Kidney epithelial cell (primary cell): ENCODE measurements around the gene HYOU1. TPM values are rescaled to one million over a fixed set of nuclear protein-coding genes. Genes with fewer than 3 reads are reported as not detected.

Source experiments
- DNase-seq: peaks from one replicate; pipeline ENCODE4 v3.0.0-alpha.2; 2010; ENCODE audit warnings: low read depth
- H3K27me3 ChIP-seq: 2 replicates; pipeline ENCODE4 v1.6.0; 2011; ENCODE audit warnings: low read length; ENCODE audit not compliant: control insufficient read depth, insufficient read depth
- H3K36me3 ChIP-seq: 2 replicates; pipeline ENCODE4 v1.5.1; 2011; ENCODE audit warnings: low read length; ENCODE audit not compliant: control insufficient read depth, insufficient read depth
- H3K4me3 ChIP-seq: 2 replicates; pipeline ENCODE4 v1.5.1; 2011; ENCODE audit warnings: low read depth, mild to moderate bottlenecking, control low read depth, low read length
- total RNA-seq: library from RNA; depleted of rRNA; stranded (reverse); fragments of >200 nt; gene quantifications from 2 replicates; pipeline ENCODE4 v1.2.3, GENCODE V29; 2015
- TF ChIP-seq, protein P1 (sequence below): IDR thresholded peaks from 2 replicates; pipeline ENCODE4 v1.5.1; 2011; ENCODE audit warnings: mild to moderate bottlenecking, moderate library complexity, low read length, control low read depth, inconsistent platforms; ENCODE audit not compliant: insufficient read depth, poor library complexity, severe bottlenecking

The HYOU1 gene
- total RNA-seq, 1 donor from 2014 or later: 303 TPM

DNA sequence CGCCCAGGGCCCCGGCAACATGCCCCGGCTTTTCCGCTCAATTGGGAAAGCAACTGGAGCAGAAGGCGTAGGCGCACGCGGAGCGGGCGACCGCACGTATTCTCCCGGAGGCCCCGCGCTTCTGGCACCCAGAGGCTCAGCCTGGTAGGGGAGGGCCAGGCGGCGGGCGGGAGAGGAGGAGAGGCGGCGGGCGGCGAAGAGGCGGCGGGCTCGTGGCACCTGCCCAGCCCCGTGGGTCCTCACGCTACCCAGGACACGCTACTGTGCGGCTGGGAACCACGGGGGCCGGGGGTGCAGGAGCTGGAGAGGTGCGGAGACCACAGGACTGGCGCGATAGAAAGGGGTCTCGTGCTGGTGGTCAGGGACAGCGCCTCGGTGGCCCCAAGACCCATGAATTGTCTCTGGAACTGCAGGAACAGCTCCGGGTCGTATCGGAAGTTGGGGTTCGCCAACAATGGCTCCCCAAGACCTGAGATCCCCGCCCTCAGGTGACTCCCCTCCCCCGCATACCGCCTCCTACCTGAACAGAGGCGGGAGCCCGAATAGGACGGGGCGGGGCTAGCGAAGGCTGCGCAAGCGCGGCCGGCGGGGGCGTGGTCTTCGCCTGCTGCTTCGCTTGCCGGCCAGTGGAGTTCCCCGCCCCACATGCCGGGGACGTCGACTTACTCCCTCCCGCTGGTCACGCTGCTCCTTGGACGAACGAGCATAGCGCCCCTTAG is 26.5 kb downstream of the HYOU1 start, which contains the start of gene SLC37A4:
TSS of gene SLC37A4 (minus strand) at position 549 of the 719 bp plus-strand sequence.
- H3K4me3 ChIP-seq: peak within 1 kb of the TSS; percentile 85
- no peaks in the 10 kb centered on the region for H3K27me3 ChIP-seq
- TF ChIP-seq, protein P1, sequence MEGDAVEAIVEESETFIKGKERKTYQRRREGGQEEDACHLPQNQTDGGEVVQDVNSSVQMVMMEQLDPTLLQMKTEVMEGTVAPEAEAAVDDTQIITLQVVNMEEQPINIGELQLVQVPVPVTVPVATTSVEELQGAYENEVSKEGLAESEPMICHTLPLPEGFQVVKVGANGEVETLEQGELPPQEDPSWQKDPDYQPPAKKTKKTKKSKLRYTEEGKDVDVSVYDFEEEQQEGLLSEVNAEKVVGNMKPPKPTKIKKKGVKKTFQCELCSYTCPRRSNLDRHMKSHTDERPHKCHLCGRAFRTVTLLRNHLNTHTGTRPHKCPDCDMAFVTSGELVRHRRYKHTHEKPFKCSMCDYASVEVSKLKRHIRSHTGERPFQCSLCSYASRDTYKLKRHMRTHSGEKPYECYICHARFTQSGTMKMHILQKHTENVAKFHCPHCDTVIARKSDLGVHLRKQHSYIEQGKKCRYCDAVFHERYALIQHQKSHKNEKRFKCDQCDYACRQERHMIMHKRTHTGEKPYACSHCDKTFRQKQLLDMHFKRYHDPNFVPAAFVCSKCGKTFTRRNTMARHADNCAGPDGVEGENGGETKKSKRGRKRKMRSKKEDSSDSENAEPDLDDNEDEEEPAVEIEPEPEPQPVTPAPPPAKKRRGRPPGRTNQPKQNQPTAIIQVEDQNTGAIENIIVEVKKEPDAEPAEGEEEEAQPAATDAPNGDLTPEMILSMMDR: peak; percentile 94
- DNase-seq: peak; percentile 97
- peaks cover 2% of the 10 kb centered on the region for H3K36me3 ChIP-seq

- H3K36me3 ChIP-seq: peaks cover 2% of the 10 kb centered on the region
- H3K27me3 ChIP-seq: no peaks in the 10 kb centered on the region
- peak overlapping the region; percentile 85 for H3K4me3 ChIP-seq
- TF ChIP-seq, protein P1: no peak
- DNase-seq: no peak
Observed at GRCh38 chr11:119030029-119030328, 27.0 kb downstream of the HYOU1 start.

DNA sequence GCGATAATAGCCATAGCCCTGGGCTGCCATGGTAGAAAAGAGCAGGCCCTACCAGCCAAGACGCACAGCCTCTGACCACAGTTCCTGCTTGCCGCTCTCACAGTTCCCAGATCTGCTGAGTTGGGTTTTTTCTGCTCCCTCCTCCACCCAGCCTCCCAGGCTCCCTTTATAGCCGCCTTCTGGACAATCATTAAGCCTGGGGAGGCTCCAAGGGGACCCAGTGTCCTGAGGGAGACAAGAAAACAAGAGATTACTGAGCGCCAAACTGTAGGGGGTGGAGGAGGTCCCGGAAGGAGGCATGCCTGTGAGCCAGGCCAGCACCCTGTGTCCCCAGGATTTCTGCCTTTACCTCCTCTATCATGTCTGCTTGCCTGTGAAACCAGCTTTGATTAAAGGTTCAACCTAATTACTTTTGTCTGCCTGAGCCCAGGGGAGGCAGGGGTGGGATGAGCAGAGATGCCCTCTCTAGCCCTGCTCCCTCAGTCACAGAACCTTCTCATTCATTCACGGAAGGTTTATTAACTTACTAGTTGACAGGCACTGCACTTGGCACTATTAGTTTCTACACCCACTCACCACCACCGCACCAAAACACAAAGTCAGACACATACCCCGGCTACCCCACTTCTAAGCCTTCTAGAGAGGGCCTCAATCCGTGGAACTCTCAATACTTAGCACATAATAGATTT is 27.5 kb downstream of the HYOU1 start:
- DNase-seq: peak; percentile 62
- Histone ChIP-seq H3K27me3 (no peaks in the 10 kb centered on the region), H3K36me3 (peaks cover 2% of the 10 kb centered on the region), H3K4me3 (peak overlapping the region; percentile 85)
- TF ChIP-seq, protein P1: no peak

GRCh38 chr11:119029069-119029339 is 28.0 kb downstream of the HYOU1 start:
- Histone ChIP-seq H3K4me3 (no peak overlapping the region), H3K27me3 (no peaks in the 10 kb centered on the region), H3K36me3 (peaks cover 2% of the 10 kb centered on the region)
- TF ChIP-seq, protein P1: no peak
- no peak for DNase-seq

DNA sequence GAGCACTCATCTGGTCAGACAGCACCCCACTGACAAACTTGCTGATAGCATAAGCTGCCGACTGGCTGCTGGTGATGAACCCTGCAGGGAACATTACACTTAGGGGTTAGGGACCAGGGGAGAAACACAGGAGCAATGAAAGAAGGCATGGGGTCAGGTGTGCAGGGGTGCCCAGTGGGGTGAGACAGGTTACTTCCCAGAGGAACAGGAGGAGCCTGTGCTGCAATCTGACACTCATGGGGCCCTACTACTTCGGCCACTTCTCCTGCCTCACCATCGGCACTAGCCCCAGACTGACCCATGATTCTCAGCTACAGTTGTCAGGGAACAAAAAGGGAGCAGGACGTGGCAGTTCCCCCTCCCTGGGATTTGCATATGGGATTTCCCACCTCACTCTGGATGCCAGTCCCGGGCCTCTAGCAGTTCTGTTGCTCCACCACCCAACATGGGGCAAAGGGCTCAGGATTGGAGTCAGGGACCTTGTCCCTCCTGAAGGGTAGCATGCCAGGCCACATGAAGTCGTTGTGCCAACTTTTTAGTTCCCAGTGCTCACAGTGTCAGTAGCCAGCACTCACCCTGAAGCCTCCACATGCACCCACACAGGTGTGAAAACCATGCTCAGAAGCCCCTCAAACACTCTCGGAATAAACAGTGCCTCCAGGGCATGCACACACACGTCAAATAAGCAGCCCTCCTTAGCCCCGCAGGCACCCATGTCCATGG is 28.5 kb downstream of the HYOU1 start:
- peaks cover 2% of the 10 kb centered on the region for H3K36me3 ChIP-seq
- H3K27me3 ChIP-seq: no peaks in the 10 kb centered on the region
- DNase-seq: no peak
- H3K4me3 ChIP-seq: no peak overlapping the region
- TF ChIP-seq, protein P1: no peak
